Stimulated activated CD4-positive, alpha-beta T cell treated with anti-CD3 and anti-CD28 coated beads, Interleukin-1b, Interleukin-23, amount 100 ng/mL, for 24 hours (primary cell): ENCODE data around the gene ZFP3.
"Not testable (repeated sequence)": the region's sequence is repeated elsewhere in the genome, so short reads cannot be mapped to it uniquely, and the experiment has no call there.

Experiments used
- DNase-seq, 4 experiments: peaks; one replicate each; pipeline ENCODE4 v3.0.0-alpha.2; 2020; ENCODE audit warnings: low read depth in 4 of 4, low spot score in 1 of 4

The ZFP3 gene

DNA sequence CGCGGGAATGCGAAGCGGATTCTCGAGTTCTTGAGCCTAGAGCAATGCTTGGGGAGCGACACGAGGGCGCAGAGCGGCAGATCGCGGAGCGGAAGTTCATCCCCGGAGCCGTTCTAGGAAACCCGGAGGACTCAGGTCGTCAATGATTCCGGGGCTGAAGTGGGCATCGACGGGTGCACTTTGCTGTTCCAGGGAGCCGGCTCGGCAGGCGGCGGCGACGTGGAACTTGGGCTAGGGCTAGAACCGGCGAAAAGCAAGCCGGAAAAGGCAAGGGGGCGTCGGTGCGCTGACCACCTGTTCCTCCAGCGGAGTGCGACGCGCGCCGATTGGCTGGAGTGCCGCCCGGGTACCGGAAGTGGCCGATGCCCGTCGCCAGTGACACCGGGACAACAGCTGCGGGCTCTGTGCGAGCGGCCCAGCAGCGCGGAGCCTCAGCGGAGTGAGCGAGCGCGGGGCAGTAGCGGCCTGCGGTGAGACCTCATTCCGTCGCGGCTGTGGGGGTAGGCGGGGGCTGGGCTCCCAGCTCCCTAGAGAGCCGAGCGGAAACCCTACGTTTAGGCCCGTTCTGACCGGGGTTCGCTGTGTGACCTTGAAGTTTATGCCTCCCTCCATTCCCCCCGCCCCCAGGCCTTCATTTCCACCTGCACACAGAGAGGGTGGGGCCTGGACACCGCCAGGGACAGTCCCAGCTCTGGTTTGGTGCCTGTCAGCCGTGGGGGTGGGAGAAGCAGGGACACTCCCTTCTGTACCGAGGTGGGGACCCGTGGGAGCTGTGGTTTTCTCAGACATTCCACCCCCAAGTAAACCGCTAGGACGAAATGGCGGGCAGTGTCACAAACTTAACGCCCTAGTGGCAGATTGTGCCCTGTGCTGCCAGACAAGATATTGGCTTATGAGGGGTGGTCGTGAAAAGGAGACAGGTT, at the start of gene ZFP3:
ZFP3 (plus strand) TSS at position 362 of the 923 bp plus-strand sequence. CDS start 13,038 bp downstream, outside the sequence.
- DNase-seq: peak; percentile 40 to 74 (median 60)

DNA sequence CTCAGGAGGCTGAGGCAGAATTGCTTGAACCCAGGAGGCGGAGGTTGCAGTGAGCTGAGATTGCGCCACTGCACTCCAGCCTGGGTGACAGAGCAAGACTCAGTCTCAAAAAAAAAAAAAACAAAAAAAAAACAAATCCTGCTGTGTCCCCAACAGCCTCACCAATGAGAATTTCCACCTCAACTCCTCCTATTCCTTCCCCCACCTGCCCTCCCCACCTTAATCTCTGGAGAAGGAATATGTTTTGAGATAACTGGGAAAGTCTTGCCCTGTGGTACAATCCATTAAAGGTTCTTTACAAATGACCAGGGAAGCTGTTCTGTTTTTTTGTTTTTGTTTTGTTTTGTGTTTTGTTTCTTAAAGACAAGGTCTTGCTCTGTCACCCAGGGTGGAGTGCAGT, 48.1 kb upstream of the ZFP3 start:
- DNase-seq: not testable (repeated sequence)

DNA sequence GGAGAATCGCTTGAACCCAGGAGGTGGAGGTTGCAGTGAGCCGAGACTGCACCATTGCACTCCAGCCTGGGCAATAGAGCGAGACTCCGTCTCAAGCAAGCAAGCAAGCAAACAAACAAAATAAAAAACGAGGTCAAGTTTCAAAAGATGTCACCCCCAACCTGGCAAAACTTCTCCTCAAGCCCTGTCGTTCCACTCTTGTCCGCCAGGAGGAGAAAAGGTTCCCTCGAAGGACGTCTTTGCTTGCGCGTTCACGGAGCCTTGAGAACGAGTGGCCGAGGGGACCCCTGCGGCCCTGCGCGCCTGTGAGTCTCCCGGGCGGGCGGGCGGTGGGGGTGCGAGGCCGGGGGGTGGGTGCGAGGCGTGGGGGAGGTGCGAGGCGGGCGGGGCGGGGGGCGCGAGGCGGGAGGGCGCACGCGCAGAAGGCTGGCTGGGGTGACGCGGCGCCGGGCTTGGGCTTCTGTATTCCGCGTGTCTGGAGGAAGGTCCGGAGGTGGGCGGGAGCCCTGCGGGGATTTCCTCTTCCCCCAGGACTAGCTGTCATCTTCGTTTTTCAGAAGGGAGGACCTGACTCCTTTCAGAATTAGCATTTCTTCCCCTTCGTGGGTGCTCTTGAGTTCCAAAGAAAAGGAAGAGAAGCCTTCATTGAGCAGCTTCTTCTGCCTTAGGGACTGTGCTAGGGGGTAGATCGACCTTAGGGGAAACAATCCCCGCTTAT, 46.7 kb upstream of the ZFP3 start:
- peak; percentile 67 to 83 (median 80) for DNase-seq

DNA sequence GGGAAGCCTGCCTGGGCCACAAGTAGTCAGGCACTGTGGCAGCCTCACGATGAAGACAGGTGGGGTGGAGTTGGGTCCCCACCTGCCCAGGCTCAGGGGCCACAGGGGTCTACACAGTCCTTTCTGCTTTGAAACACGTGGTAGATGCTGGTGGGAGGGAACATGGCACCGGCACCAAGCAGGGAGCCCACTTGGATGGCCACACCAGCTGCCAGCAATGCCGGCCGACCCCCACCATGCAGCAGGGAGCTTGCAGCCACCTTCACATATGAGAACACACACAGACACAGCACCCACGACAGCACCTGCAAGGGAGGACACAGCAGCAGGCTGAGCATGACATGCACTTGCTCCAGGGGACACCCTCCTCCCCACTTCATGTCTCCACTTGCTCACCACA, 45.4 kb upstream of the ZFP3 start:
- no peak for DNase-seq

- DNase-seq: no peak
Measured at GRCh38 chr17:5033352-5034015, 44.8 kb upstream of the ZFP3 start.

- DNase-seq: no peak
Measured at GRCh38 chr17:5034063-5034462, 44.2 kb upstream of the ZFP3 start.

DNA sequence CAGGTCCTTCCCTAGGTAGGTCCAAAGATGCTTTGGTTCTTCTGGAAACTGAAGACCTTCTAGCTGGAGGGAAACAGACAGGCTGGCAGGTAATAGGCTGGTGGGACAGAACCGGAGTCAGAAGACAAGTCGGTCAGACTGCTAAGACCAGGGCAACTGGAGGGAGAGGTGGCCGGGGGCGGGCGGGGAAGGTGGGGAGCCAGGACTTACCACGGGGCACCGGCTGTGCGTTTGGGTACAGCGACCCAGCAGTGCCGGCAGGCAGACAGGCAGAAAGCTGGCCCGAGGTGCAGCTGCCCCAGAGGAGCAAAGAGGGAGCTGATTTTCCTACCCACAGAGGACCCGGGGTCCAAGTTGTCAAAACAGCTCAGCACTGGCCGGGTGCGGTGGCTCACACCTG, 43.6 kb upstream of the ZFP3 start:
- no peak for DNase-seq

DNA sequence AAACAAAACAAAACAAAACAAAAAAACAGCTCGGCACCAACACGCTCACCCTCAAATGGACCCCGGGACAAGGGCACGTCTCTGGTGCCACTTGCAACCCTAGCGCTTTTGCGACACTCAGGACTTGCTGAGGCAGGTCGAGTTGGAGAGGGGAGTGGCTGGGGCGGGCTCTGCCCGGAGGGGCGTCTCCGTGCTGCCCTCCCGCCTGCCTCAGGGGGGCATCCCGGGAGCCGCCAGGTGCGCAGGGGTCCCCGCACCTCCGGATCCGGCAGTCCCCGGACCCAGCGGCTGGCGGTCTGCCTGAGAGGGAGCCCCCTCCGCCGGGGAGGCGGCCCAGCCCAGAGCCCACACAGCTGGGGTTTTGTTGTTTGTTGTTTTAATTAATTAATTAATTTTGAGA, 43.0 kb upstream of the ZFP3 start, which contains the start of gene SLC52A1:
SLC52A1 (minus strand) TSS at position 112 of the 400 bp plus-strand sequence. CDS start 820 bp downstream, outside the sequence.
- DNase-seq: no peak

- DNase-seq: no peak
Measured at GRCh38 chr17:5042157-5043022, 35.9 kb upstream of the ZFP3 start.

GRCh38 chr17:5043524-5043923, 34.7 kb upstream of the ZFP3 start:
- no peak for DNase-seq

DNA sequence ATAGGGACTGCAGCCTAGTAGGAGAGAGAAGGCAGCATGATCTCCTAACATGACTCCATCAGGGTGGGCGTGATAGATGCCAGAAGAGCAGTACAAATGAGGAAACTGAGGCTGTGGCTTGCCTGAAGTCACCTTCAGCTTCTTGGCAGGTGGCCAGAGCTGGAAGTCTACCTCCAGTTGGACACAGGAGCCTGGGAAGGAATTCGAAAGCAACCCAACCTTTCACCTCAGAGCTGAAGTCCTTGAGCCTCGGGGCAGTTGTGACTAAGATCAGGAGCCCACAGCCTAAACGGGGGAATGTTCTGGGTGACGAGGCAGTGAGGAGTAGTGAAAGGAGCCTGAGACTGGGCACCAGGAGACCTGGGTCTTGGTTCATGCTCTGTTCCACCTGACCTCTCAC, 33.6 kb upstream of the ZFP3 start:
- DNase-seq: no peak

- no peak for DNase-seq
Measured at GRCh38 chr17:5045496-5045895, 32.8 kb upstream of the ZFP3 start.

- no peak for DNase-seq
Measured at GRCh38 chr17:5047446-5047845, 30.8 kb upstream of the ZFP3 start.

GRCh38 chr17:5049314-5049841, 28.9 kb upstream of the ZFP3 start:
- DNase-seq: no peak

DNA sequence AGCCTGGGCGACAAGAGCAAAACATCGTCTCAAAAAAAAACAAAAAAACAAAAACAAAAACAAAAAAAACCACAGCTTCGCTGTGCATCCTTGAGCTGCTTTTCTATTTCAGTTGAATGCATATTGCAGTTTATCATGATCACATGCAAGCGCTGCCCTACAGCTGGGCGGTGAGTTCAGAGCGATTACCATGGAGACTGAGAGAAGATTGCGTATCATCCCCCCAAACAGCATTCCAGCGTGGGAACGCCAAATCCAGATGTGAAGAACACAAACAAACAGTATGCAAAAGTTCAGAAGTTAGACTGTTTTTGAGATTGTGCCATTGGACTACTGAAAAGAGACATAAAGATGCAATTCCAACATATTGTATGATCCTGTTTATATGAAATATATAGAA, 28.0 kb upstream of the ZFP3 start:
- no peak for DNase-seq

DNA sequence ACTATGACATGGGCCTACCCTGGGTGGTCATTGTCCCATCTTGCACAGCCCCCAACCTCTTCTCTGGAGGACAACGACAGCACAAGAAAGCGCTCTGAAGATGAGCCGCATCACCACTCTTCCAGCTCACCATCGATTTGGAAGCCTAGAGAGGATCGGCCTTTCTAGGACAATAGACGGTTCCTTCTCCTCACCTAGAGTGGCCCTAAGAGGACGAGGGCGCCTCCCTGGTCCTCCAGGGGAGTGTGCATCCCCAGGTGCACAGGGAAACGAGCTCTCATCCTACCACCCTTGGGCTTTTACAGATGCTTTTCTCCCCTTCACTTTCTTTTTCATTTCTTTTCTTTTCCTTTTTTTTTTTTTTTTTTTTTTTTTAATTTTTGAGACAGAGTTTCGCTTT, 22.7 kb upstream of the ZFP3 start:
- DNase-seq: no peak

- DNase-seq: no peak
Measured at GRCh38 chr17:5065227-5065744, 13.0 kb upstream of the ZFP3 start.

DNA sequence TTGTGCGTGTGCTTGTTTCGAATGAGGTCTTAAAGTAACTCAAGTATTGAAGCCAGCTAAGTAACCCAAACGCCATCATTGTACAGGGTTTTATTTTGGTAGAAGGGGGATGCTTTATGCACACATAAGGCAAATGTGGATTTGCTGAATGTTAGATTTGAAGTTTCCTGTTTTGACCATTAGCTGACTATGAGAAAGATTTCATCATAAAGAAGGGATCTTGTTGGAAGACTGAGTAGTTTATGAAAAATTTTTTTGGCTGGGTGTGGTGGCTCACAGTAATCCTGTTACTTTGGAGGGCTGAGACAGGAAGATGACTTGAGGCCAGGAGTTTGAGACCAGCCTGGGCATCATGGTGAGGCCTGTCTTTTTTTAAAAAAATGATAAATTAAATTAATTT, 10.0 kb upstream of the ZFP3 start:
- no peak for DNase-seq

DNA sequence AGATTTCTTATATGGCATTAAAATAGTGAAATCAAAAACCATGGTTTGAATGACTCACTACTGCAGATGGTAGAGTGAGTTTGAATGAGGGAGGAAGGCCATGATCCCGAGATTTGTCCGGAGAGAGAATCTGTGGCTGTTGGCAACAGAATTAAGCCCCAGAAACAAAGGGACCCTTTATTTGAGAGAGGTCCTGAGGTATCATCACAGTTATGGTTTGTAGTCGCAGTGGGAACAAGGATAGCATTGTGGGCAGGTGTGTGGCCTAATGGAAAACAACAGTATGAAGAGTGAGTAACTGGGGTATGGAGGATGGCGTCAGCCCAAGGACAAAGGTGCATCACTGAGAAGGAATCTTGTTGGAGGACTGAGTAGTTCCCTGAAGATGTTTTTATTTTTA, 8.5 kb upstream of the ZFP3 start:
- DNase-seq: no peak

DNA sequence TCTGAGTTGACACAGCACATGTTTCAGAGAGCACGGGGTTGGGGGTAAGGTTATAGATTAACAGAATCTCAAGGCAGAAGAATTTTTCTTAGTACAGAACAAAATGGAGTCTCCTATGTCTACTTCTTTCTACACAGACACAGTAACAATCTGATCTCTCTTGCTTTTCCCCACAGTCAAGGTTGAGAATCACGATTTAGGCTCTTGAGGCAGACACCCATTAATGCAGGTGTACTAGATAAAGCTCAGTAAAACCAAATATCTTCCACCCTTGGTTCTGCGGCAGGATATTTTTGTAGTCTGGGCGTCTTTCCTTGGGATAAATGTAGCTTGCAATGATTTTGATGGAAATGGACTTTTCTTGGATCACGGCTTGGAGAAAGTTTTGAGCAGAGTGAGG, 2.8 kb upstream of the ZFP3 start:
- not testable (repeated sequence) for DNase-seq
